NCI-H774 (cell line): Measurements from ENCODE around the gene PKIG.

ENCODE experiments used
- DNase-seq: peaks from one replicate; lab custom pipeline; 2025; lab: John Stamatoyannopoulos, UW

PKIG gene

DNA sequence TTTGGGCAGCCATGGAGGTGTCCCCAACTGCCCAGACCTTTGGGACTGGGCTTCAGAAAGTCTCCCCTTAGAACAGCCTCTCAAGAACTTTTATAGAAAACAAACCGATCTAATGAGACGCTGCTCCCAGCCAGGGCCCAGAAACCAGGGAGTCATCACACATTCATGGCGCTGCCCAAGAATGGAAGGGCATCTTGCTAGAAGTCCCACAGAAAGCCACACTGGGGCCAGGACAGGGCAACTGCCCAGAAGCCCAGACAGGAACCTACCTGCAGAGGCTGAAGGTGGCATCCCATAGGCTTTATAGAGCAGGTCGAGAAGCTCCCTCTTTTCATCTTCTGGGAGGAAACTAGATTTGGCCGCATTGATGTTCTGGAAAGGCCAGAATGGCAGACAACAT, 37.7 kb downstream of the PKIG start:
- DNase-seq: no peak

GRCh38 chr20:44621325-44621724, 38.9 kb downstream of the PKIG start:
- no peak for DNase-seq

DNA sequence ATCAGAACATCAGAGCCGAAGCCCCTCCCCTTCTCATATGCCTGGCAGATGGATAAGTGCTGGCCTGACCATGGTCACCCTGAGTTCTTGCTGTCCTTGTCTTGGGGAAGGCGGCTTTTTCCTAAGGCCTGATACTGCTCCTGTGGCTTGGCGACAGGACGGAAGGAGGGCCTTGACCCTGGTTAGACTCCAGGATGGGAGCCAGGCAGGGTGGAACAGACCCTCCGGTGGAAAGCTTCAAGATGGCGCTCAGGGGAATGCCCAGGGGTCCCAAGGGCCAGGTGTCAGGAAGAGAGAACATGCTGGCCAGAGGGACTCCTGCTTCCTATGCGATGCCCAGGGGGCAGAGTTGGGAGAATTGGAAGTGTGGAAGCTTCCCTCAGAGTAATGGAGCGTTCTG, 39.6 kb downstream of the PKIG start:
- DNase-seq: no peak

DNA sequence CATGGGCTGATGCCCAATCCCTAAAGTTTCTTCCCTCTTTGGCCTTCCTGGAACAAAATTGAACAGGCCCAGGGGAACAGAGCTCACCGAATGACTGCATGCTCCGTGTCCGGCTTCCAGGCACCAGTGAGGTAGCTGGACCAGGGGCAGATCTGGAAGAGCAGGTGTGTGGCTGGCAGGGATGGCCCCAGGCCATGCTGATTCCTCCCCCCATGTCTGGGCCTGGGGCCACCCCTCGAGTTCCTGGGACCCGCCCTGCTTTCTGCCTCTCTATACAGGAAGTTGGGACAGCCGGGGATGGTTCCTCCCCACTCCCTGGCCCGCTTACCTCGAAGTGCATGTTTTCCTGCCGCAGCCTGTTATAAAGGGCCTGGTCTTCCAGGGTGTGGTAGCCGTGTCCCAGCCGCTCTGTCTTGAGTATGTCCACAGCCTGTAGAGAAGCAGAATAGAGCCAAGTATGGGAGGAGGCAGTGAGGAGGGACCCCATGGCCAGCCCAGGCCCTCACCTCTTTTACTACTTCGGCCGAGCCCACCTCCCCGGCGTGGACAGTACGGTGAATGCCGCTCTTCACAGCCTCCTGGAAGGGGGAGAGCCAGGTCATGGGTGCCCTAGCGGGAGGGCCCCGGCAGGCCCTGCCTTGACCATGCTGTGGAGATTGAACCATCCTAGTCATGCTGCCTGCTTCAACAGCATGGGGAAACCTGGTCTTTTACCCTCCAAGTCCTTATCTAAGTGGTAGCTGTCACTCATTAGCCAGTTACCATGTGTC, 40.3 kb downstream of the PKIG start:
- no peak for DNase-seq

DNA sequence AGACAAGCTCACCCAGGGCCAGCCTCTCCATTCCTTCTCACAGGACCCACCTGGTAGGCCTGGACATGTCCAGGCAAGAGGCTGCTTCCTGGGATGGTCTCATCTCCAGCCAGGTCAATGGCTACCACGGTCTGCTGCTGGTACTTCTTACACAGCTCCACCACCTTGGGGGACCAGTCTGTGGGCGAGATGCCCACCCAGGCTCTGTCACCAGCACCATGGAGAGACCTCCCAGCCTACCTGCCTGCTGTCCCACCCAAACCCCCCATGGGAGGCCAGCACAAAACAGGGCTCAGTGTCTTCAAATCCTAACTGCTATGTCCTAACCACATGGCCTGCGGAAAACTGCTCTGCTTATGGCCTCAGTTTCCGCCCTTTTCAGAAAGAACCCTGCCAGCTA, 41.8 kb downstream of the PKIG start:
- DNase-seq: no peak

- DNase-seq: no peak
Observed at GRCh38 chr20:44624743-44625271, 42.4 kb downstream of the PKIG start.

GRCh38 chr20:44625361-44625760, 43.0 kb downstream of the PKIG start:
- no peak for DNase-seq

GRCh38 chr20:44626278-44626677, 43.9 kb downstream of the PKIG start:
- DNase-seq: no peak

DNA sequence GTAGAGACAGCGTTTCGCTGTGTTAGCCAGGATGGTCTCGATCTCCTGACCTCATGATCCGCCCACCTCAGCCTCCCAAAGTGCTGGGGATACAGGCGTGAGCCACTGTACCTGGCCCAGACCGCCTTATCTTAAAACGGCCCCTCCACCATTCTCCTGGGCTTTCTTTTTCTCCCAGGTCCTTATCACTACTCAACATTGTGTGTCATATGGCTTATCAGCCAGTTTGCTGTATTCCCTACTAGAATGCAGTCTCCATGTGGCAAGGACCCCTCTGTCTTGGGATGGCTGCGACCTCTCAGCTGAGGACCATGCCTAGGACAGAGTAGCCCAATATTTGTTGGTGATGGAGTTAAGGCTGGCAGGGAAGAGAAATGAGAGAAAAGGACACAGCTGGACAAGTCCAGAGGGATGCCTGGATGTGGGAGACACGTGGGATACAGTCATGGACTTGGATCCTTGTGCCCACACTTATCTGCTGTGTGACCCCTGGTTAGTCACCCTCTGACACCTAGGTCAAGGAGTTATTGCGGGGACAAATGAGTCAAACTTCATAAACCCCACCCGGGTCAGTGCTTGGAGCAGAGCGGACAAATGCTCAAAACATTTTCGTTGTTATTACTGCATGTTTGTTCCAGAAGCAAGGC, 45.1 kb downstream of the PKIG start:
- no peak for DNase-seq

GRCh38 chr20:44629017-44629385, 46.6 kb downstream of the PKIG start:
- no peak for DNase-seq

GRCh38 chr20:44629542-44629941, 47.2 kb downstream of the PKIG start:
- DNase-seq: no peak

- no peak for DNase-seq
Observed at GRCh38 chr20:44630297-44630696, 47.9 kb downstream of the PKIG start.

GRCh38 chr20:44632103-44632752, 49.8 kb downstream of the PKIG start:
- DNase-seq: no peak

GRCh38 chr20:44633187-44633810, 50.9 kb downstream of the PKIG start:
- no peak for DNase-seq

GRCh38 chr20:44633872-44634600, 51.7 kb downstream of the PKIG start:
- no peak for DNase-seq

DNA sequence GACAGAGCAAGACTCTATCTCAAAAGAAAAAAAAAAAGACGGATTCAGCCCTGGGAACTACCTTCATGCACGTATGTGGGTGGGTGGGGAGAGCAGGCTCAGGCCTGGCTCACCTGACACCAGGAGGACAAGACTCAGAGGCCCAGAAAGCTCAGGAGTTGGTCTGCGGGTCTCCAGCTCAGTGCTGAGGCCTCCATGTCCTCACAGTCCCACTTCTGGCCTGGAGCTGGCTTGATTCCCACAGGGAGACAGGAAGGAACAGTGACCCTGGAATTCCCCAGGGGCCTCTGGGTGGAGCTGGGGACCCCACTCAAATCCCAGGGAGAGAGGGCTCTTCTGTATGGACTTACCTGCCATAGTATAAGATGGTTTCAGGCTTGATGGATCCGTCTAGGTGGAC, 53.5 kb downstream of the PKIG start:
- DNase-seq: no peak

- DNase-seq: no peak
Observed at GRCh38 chr20:44637042-44637441, 54.7 kb downstream of the PKIG start.

DNA sequence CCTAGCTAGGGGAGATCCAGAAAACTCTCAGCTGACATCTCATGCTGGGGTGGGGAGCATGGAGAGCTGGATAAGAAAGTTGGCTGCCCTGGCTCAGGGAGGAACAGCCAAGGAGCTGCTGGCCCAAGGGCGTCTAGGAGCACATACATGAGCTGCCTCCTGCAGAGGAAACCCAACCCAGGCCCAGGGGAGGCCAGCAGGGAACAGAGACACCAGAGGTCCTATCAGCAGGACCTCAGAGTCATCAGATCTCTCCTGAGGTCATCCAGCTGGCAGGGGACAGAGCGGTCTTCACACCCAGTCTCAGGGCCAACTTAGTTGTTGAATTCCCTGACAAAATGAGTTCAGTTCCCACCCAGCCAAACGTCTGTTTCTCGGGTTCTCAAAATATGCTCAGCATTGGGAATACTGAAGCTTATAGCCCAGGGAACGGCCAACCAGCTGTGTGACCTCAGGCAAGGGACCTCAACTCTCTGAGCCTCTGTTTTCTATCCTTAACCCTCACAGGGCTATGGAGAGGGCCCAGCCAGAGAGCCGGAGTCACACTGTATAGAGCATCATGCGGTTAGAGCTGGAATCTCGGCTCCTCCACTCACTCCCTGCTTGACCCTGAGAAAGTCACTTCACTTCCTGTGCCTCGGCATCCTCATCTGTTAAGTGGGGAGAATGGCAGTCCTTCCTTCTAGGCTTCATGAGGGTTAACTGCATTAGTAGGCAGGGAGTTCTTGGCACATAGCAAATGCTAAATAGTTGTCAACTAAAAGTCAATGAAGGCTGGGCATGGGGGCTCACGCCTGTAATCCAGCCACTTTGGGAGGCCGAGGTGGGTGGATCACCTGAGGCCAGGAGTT, 55.4 kb downstream of the PKIG start:
- no peak for DNase-seq

GRCh38 chr20:44640522-44640921, 58.1 kb downstream of the PKIG start:
- DNase-seq: no peak

- DNase-seq: no peak
Observed at GRCh38 chr20:44641325-44641724, 58.9 kb downstream of the PKIG start.
